GM23338 (cell line): ENCODE results near the gene C17orf100. TPM values are rescaled to one million over a fixed set of nuclear protein-coding genes. Genes with fewer than 3 reads are reported as not detected.

Experiments used
- ATAC-seq: fragments of 200-7000 bp; cut with Tn5 transposase; 3 replicates; pipeline ENCODE4 v1.9.1; 2020
- DNase-seq: peaks from one replicate; pipeline ENCODE4 v3.0.0-alpha.2; 2015; ENCODE audit warnings: low spot score
- H2AFZ ChIP-seq: fragments of 200-600 bp; sonication (generic); 2 replicates; pipeline ENCODE4 v1.8.0; 2016; ENCODE audit warnings: antibody characterized with exemption, mild to moderate bottlenecking, moderate library complexity
- H3F3A ChIP-seq: fragments of 200-600 bp; sonication (generic); replicated peaks from 2 replicates; pipeline ENCODE4 v1.8.0; 2017; ENCODE audit warnings: antibody characterized with exemption, mixed run types, low read depth
- H3K27ac ChIP-seq: fragments of 200-600 bp; sonication (generic); 2 replicates; pipeline ENCODE4 v1.6.1; 2016; ENCODE audit warnings: low read depth
- H3K27me3 ChIP-seq: fragments of 200-600 bp; sonication (generic); 2 replicates; pipeline ENCODE4 v1.8.0; 2016; ENCODE audit warnings: mild to moderate bottlenecking, mixed run types, moderate library complexity; ENCODE audit not compliant: insufficient read depth
- H3K36me3 ChIP-seq: fragments of 200-600 bp; sonication (generic); 2 replicates; pipeline ENCODE4 v1.8.0; 2016; ENCODE audit warnings: mild to moderate bottlenecking; ENCODE audit not compliant: insufficient read depth
- H3K4me1 ChIP-seq: fragments of 200-600 bp; sonication (generic); 2 replicates; pipeline ENCODE4 v1.8.0; 2016; ENCODE audit warnings: mild to moderate bottlenecking, moderate library complexity; ENCODE audit not compliant: insufficient read depth
- H3K4me2 ChIP-seq: fragments of 200-600 bp; sonication (generic); 2 replicates; pipeline ENCODE4 v1.7.1; 2017; ENCODE audit warnings: mixed run types
- H3K4me3 ChIP-seq: fragments of 200-600 bp; sonication (generic); 2 replicates; pipeline ENCODE4 v1.6.1; 2016; ENCODE audit warnings: mixed run types
- H3K79me2 ChIP-seq: fragments of 200-600 bp; sonication (generic); replicated peaks from 2 replicates; pipeline ENCODE4 v1.8.0; 2017; ENCODE audit warnings: mild to moderate bottlenecking; ENCODE audit not compliant: insufficient read depth
- H3K9me2 ChIP-seq: fragments of 200-600 bp; sonication (generic); 2 replicates; pipeline ENCODE4 v1.8.0; 2017; ENCODE audit not compliant: insufficient read depth
- H4K20me1 ChIP-seq: fragments of 200-600 bp; sonication (generic); replicated peaks from 2 replicates; pipeline ENCODE4 v1.8.0; 2017; ENCODE audit warnings: mild to moderate bottlenecking; ENCODE audit not compliant: insufficient read depth
- H3K27ac Mint-ChIP-seq: 2 replicates; pipeline ENCODE4 v1.8.0; 2020; ENCODE audit warnings: inconsistent platforms, mild to moderate bottlenecking, moderate library complexity, mixed read lengths
- H3K27me3 Mint-ChIP-seq: 3 replicates; pipeline ENCODE4 v1.8.0; 2022; ENCODE audit warnings: low read depth, mild to moderate bottlenecking, moderate library complexity, mixed read lengths, inconsistent platforms; ENCODE audit not compliant: insufficient read depth, poor library complexity
- H3K36me3 Mint-ChIP-seq: 3 replicates; pipeline ENCODE4 v1.8.0; 2021; ENCODE audit warnings: low read depth, mild to moderate bottlenecking, inconsistent platforms, moderate library complexity, mixed read lengths
- H3K4me1 Mint-ChIP-seq: 3 replicates; pipeline ENCODE4 v1.8.0; 2020; ENCODE audit warnings: mild to moderate bottlenecking, inconsistent platforms, mixed read lengths
- H3K4me3 Mint-ChIP-seq: 3 replicates; pipeline ENCODE4 v1.8.0; 2021; ENCODE audit warnings: moderate library complexity, mild to moderate bottlenecking, inconsistent platforms, mixed read lengths
- H3K9me3 Mint-ChIP-seq: 3 replicates; pipeline ENCODE4 v1.8.0; 2020; ENCODE audit warnings: moderate library complexity, mild to moderate bottlenecking, inconsistent platforms, mixed read lengths
- CREB1 ChIP-seq: fragments of 250-450 bp; sonication (Bioruptor Pico); IDR thresholded peaks from 2 replicates; pipeline ENCODE4 v1.5.0; 2020; ENCODE audit warnings: low read depth, mild to moderate bottlenecking, moderate library complexity
- CTCF ChIP-seq, 2 experiments: fragments of 200-600 bp in 1 of 2; sonication (generic) in 1 of 2; conservative IDR thresholded peaks; 2 replicates each; pipeline versions ENCODE4 v1.5.1 to v1.6.1; 2016 to 2017; ENCODE audit warnings: antibody characterized with exemption in 2 of 2, low read depth in 2 of 2, mild to moderate bottlenecking in 2 of 2, moderate library complexity in 1 of 2
- ETS1 ChIP-seq: IDR thresholded peaks from 2 replicates; pipeline ENCODE4 v1.6.1; 2016; ENCODE audit warnings: antibody characterized with exemption
- EZH2 ChIP-seq: fragments of 200-600 bp; sonication (generic); IDR thresholded peaks from one replicate; pipeline ENCODE4 v1.8.0; 2017; ENCODE audit warnings: antibody characterized with exemption, mild to moderate bottlenecking, low read depth; ENCODE audit not compliant: unreplicated experiment
- EZH2phosphoT487 ChIP-seq: fragments of 200-600 bp; sonication (generic); IDR thresholded peaks from one replicate; pipeline ENCODE4 v1.8.1; 2018; ENCODE audit warnings: antibody characterized with exemption; ENCODE audit not compliant: unreplicated experiment
- JUNB ChIP-seq: IDR thresholded peaks from one replicate; pipeline ENCODE4 v1.6.1; 2016; ENCODE audit warnings: antibody characterized with exemption; ENCODE audit not compliant: unreplicated experiment
- NANOG ChIP-seq: IDR thresholded peaks from 2 replicates; pipeline ENCODE4 v1.6.1; 2016; ENCODE audit warnings: antibody characterized with exemption, borderline replicate concordance
- POLR2AphosphoS5 ChIP-seq: IDR thresholded peaks from 2 replicates; pipeline ENCODE4 v1.6.1; 2016; ENCODE audit warnings: antibody characterized with exemption, low read depth
- REST ChIP-seq: IDR thresholded peaks from one replicate; pipeline ENCODE4 v1.6.1; 2018; ENCODE audit warnings: antibody characterized with exemption; ENCODE audit not compliant: unreplicated experiment
- STAT1 ChIP-seq: IDR thresholded peaks from one replicate; pipeline ENCODE4 v1.6.1; 2016; ENCODE audit warnings: antibody characterized with exemption; ENCODE audit not compliant: unreplicated experiment
- ZNF114 ChIP-seq: fragments of 250-450 bp; sonication (Bioruptor Pico); IDR thresholded peaks from 2 replicates; pipeline ENCODE4 v1.5.0; 2020; ENCODE audit warnings: mild to moderate bottlenecking, moderate library complexity
- ZNF331 ChIP-seq: fragments of 250-450 bp; sonication (Bioruptor Pico); IDR thresholded peaks from 2 replicates; pipeline ENCODE4 v1.5.0; 2020; ENCODE audit warnings: low read depth, mild to moderate bottlenecking, moderate library complexity
- ZNF462 ChIP-seq: fragments of 250-450 bp; sonication (Bioruptor Pico); IDR thresholded peaks from 2 replicates; pipeline ENCODE4 v1.5.0; 2020; ENCODE audit warnings: mild to moderate bottlenecking, moderate library complexity
- polyA plus RNA-seq: library from polyadenylated mRNA; unstranded; fragments of >200 nt; fragmentation: Nextera tagmentation; extraction: Ambion mirVana; gene quantifications from 2 replicates; pipeline ENCODE4 v1.2.1, GENCODE V29; 2016
- total RNA-seq: library from RNA; depleted of rRNA; stranded (reverse); fragments of >200 nt; shearing (Covaris generic); gene quantifications from 2 replicates; pipeline ENCODE4 v1.2.3, GENCODE V29; 2014

C17orf100 gene
- total and polyA plus RNA-seq, 2 experiments from 2014 or later: 2.7 to 3.9 TPM

- TF ChIP-seq ETS1 (no peak), JUNB (no peak), CREB1 (no peak), POLR2AphosphoS5 (no peak), EZH2phosphoT487 (no peak), EZH2 (no peak), CTCF (conservative IDR thresholded peaks at IDR 0.05; ENCODE audit: low read depth in 2 of 2) (no peak), ZNF331 (no peak), ZNF114 (CRISPR knock-in tag) (no peak), STAT1 (no peak), NANOG (no peak), ZNF462 (CRISPR knock-in tag) (no peak), REST (no peak)
- no peaks in the 10 kb centered on the region for H3K9me3 Mint-ChIP-seq
- no peak overlapping the region for H3K27ac ChIP-seq
- H3K36me3 ChIP-seq: no peaks in the 10 kb centered on the region
- H3K27me3 Mint-ChIP-seq: peaks cover 10% of the 10 kb centered on the region
- H3K79me2 ChIP-seq: no peaks in the 10 kb centered on the region
- H3K36me3 Mint-ChIP-seq: no peaks in the 10 kb centered on the region
- no peaks in the 10 kb centered on the region for H3K9me2 ChIP-seq
- H3K4me3 ChIP-seq: no peak overlapping the region
- peaks cover 7% of the 10 kb centered on the region for H3K4me1 Mint-ChIP-seq
- DNase-seq (no peak), ATAC-seq (no peak)
- peak overlapping the region; percentile 88; the same call in 1 of the 2 replicates for H2AFZ ChIP-seq
- no peaks in the 10 kb centered on the region; the same call in 1 of the 2 replicates for H3K4me1 ChIP-seq
- no peak overlapping the region; the same call in 1 of the 2 replicates for H3K27ac Mint-ChIP-seq
- H3F3A ChIP-seq: no peaks in the 10 kb centered on the region
- H3K27me3 ChIP-seq: no peaks in the 10 kb centered on the region
- no peak overlapping the region for H3K4me2 ChIP-seq
- no peak overlapping the region for H3K4me3 Mint-ChIP-seq
- H4K20me1 ChIP-seq: no peaks in the 10 kb centered on the region
Observed at GRCh38 chr17:6699997-6700947, 48.7 kb downstream of the C17orf100 start.
